Measurements from ENCODE around the gene MFSD2B.

Gene MFSD2B

DNA sequence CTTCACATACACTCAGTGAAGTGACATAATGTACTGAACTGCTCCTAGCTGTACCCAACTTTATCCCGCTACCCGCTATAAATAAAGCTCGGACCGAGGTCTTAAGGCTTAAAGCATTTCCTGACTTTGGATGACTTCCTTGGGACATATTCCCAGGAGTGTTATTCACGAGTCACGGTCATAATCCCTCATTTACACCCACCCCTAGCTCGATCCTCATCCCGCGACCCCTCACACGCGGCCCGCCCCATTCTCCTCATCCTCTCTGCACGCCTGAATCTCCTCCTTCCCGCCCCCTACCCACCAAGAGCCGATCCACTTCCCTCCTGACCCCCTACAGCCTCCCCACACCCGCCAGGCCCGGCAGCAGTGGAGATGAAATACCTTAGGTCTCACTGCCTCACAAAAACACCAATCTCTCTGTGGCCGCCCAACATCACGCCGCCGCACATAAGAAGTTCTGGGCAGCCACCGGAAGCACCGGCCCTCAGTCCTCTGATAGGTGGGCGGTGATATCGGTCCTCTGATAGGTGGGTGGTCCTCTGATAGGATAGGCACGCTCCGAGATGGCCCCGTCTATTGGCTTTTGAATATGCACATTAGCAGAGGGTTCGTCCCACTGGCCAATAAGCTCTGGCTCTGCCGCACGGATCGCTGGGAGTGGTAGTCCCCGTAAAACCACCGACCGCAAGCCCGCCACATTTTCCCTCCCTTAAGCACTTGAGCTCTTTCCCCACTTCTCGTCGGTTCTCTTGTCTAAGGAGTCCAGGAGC, 37.2 kb downstream of the MFSD2B start, which contains the start of gene WDCP:
Gene WDCP, minus strand, starts transcription at position 462 of the 773 bp plus-strand sequence. CDS start 7,897 bp downstream, outside the sequence.
- in situ Hi-C loops (cut with HindIII; ENCODE audit: low pct_ligation_motif_present, low pct_unique_long_range_greater_than_20kb, low sequenced_read_pairs) = no loop called here
- DNase-seq = peak; percentile 99

DNA sequence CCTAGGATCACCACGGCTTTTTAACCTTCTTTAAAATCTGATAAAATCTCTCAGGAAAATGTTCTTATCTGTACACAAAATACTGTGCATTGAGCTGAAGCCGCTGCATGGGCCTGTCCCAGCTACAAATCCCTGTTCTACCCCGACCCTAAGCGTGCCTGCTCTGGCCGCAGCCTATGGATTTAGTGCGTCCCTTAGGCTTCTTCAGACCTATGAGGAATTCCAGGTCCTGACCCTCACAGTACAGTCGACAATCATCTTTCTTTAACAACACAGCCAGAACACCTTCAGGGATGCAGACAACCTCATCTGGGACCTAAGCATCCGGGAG, 37.8 kb downstream of the MFSD2B start:
- no peak for DNase-seq
- in situ Hi-C loops (cut with HindIII; ENCODE audit: low pct_ligation_motif_present, low pct_unique_long_range_greater_than_20kb, low sequenced_read_pairs) = no loop called here

- in situ Hi-C loops (cut with HindIII; ENCODE audit: low pct_ligation_motif_present, low pct_unique_long_range_greater_than_20kb, low sequenced_read_pairs) = no loop called here
- DNase-seq = no peak
Observed at GRCh38 chr2:24048769-24049484, 39.0 kb downstream of the MFSD2B start.

DNA sequence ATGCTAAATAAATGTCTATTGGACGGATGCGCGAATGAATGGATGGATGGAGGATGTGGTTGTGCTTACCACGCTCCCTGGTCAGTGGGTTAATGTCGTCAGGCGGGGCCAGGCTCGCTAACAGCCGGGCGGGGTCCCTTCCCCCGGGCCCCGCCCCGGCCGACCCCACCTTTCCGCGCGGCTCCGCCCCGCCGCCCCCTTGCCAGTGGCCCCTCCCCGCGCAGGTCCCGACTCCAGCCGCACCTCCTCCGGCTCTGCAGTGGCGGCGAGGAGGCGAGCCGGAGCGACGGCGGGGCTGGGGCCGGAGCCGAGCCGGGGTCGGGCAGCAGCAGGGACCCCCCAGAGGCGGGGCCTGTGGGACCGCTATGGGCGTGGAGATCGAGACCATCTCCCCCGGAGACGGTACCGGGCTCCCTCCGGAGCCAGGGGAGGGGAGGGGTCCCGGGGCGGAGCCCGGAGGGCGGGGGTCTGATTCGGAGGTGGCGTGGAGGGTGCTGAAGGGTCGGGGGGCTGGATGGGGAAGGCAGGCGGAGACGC, 39.7 kb downstream of the MFSD2B start, which contains the start of gene FKBP1B:
Gene FKBP1B, plus strand, starts transcription at position 257 of the 537 bp plus-strand sequence. Its CDS starts 109 bp downstream, at position 366.
- in situ Hi-C loops (cut with HindIII; ENCODE audit: low pct_ligation_motif_present, low pct_unique_long_range_greater_than_20kb, low sequenced_read_pairs) = no loop called here
- peak; percentile 67 for DNase-seq

DNA sequence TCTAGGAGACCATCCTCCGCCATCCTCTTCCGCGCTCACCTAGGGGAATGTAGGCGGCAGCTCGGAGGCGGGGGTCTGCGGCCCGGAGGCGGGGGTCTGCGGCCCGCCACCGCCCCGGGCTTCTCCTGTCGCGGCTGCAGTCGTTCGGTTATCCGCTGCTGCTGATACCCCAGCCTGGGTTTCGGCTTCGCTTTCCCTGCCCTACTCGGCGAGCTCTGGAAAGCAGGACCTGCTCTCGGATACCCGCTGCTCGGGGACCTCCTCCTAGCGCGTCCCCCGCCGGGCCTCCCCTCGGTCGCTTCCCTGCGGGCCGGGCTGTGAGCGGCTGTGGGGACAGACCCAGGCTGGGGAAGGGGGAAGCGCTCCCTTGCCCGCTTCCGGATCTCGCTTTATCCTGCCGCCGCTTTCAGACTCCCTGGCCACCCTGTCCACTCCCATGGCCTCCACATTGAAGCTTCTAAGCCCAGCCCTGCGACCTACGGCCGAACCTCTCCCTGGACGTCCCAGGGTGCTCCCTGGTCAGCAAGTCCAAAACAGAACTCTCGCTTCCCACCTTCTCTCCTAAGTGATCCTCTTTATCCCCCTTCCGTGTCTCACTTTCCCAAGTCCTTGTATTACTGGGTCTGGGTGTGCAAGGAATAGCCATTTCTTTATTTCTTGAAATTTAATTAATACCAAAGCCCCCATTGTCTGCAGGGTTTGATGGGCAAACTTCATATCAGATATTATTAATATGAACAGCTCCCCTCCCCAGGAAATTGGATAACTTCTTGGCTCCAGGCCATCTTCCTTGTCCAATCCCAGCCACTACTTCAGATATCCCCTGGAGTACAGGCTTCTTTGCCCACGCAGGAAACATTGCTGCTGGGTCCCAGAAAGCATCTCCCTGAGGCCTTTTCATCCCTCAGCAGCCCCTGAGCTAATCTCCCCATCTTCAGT, 40.4 kb downstream of the MFSD2B start:
- DNase-seq = no peak
- in situ Hi-C loops (cut with HindIII; ENCODE audit: low pct_ligation_motif_present, low pct_unique_long_range_greater_than_20kb, low sequenced_read_pairs) = no loop called here

DNA sequence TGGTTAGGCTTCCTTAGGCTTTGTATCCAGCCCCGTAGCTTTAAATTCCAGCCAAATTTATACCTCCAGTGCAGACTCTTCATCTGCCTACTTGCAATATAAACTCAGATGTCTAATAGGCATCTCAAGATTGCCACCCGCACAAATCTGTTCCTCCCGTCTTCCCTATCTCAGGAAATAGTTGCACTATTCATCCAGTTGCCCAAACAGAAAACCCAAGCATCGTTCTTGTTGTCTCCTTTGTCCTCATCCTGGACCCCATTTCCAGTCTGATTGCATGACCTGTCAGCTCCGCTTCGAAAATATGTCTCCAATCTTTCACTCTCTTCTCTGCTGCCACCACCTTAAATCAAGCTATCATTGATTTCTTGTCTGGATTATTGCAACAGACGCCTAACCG, 41.9 kb downstream of the MFSD2B start:
- in situ Hi-C loops (cut with HindIII; ENCODE audit: low pct_ligation_motif_present, low pct_unique_long_range_greater_than_20kb, low sequenced_read_pairs) = no loop called here
- no peak for DNase-seq

- in situ Hi-C loops (cut with HindIII; ENCODE audit: low pct_ligation_motif_present, low pct_unique_long_range_greater_than_20kb, low sequenced_read_pairs) = no loop called here
- DNase-seq = no peak
Observed at GRCh38 chr2:24052951-24053350, 43.1 kb downstream of the MFSD2B start.

DNA sequence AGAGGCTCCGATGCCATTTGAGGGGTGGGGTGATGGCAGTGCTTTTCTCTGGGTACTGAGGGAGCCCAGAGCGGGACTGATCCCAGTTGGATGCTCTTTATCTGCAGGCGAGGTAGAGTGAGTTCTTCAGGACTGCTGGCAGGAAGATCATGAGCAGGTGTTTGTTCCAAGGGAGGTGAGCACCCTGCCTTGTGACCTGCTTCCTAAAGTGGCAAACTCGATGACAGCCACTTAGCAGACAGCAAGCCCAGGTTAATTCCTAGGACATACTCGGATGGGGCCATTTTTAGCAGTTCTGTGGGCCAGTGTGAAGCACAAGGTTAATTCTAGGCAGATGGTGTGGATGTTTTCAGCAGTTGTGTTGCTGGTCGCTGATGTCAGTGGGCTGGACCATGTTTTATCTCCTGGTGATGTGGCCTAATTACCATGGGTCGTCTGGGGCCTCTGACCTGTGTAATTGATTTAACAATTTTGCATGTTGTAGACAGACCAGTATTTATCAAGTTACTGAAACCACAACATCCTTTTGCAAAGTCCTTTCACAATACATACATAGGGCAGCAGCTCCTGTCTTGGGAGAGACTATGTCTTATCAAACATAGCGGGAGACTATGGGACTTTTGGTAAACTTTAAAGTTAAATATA, 44.6 kb downstream of the MFSD2B start:
- DNase-seq = no peak
- in situ Hi-C loops (cut with HindIII; ENCODE audit: low pct_ligation_motif_present, low pct_unique_long_range_greater_than_20kb, low sequenced_read_pairs) = no loop called here

DNA sequence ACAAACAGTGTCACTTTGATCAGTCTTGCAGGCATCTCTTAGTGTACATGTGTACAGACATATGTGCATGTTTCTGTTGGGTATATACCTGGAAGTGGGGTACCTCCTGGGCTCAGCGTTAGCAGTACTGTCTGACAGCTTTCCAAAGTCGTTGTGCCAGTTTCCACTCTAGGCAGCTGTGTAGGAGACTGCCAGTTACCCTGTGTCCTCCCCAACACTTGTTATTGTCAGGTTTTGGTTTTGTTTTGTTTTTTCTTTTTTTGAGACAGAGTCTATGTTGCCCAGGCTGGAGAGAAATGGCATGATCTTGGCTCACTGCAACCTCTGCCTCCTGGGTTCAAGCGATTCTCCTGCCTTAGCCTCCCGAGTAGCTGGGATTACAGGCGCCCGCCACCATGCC, 45.9 kb downstream of the MFSD2B start:
- in situ Hi-C loops (cut with HindIII; ENCODE audit: low pct_ligation_motif_present, low pct_unique_long_range_greater_than_20kb, low sequenced_read_pairs) = no loop called here

DNA sequence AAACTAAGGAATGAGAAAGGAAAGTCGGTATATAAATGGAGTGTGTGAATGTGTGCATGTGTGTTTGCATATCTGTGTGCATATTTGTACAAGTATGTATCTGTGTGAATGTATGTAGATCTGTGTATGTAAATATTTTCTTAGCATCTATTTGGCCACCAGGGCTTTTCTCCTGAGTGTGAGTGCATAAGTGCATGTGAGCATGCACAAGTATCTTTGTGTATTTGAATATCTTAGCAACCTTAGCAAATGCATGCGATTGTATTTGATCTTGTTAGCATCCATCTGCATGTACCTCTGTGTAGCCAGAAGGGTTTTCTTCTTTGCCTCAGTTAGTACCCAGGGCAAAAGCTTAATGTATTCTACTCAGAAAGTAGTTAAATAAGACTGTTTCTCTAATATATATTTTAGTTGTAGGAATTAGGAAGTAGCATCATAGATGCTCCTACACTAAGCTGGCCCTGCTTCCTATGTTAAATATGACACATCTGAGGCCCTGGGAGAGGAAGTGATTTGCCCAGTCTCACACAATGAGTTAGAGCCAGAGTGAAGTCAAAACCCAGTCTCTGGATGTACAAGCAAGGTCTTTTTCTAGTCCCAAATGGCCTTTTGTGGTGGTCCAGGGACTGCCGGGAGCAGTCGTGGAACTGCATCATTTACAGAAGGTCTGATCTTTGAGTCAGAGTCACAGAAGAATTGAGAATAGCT, 48.8 kb downstream of the MFSD2B start:
- DNase-seq = no peak
- in situ Hi-C loops (cut with HindIII; ENCODE audit: low pct_ligation_motif_present, low pct_unique_long_range_greater_than_20kb, low sequenced_read_pairs) = no loop called here

More for the DNA sequence above, 45.9 kb downstream of the MFSD2B start:
- no peak for DNase-seq

DNA sequence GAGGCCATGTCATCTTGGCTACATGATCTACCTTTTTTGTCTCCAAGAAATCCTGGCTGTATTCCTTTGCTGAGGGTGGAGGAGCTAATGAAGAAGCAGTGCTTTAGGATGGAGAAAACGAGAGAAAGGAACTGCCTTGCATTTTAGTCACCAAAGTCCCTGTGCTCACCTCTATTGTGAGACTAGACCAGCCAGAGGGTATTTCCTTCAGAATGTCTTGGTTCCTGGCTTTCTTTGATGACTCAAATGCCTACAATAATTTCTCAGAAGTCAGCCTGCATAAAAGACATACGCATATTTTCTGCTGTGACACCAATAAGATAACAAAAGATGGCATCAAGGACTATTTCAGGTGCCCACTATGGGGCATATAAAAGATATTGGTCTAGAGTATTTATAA, 55.5 kb downstream of the MFSD2B start:
- in situ Hi-C loops (cut with HindIII; ENCODE audit: low pct_ligation_motif_present, low pct_unique_long_range_greater_than_20kb, low sequenced_read_pairs) = no loop called here
- no peak for DNase-seq

DNA sequence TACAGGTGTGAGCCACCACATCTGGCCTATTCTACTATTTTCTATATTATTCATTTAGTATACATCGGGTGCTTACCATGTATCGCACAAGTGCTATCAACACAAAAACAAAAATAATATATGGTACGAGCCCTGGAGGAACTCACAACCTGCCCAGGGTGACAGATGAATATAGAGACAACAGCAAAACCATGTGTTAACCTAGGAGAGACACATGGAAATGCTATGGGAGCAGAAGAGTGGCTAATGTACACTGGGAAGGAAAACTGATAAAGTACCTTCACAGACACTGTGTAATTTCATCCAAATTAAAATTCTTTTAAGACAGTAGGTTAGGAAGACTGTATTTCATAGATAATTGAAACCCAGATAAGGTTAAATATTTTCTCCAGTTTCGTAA, 62.4 kb downstream of the MFSD2B start:
- in situ Hi-C loops (cut with HindIII; ENCODE audit: low pct_ligation_motif_present, low pct_unique_long_range_greater_than_20kb, low sequenced_read_pairs) = no loop called here

DNA sequence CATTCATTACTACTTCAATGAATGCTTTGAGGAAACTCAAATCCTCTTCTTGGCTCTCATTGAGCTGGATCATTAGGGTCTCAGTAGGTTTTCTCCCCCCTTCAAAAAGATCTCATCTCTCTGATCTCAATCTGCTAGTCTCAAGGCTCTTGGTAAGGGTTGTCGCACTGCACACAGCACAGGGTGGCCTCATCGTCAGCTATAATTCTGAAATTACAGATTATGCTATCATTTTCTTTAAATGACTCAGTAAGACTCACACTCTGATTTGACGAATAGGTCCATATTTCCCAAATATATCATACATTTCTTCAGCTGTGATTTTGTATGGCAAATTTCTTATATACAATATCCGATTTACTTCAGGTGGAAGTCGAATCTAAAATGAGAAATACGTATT, 63.9 kb downstream of the MFSD2B start:
- in situ Hi-C loops (cut with HindIII; ENCODE audit: low pct_ligation_motif_present, low pct_unique_long_range_greater_than_20kb, low sequenced_read_pairs) = no loop called here
- no peak for DNase-seq

More for the DNA sequence above, 62.4 kb downstream of the MFSD2B start:
- DNase-seq = no peak

DNA sequence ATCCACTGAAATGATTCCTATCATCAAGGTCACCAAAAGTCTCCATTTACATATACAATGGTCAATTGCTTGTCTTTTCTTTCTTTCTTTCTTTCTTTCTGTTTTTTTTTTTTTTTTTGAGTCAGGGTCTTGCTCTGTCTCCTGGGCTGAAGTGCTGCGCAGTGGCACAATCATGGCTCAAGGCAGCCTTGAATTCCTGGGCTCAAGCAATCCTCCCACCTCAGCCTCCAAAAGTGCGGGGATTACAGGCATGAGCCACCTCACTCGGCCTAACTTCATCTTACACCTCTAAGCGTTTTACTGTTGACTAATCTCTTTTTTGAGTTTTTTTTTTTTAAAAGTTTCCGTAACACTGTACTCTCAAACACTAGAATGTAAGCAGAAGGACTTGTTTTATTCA, 65.4 kb downstream of the MFSD2B start:
- DNase-seq = no peak
- in situ Hi-C loops (cut with HindIII; ENCODE audit: low pct_ligation_motif_present, low pct_unique_long_range_greater_than_20kb, low sequenced_read_pairs) = no loop called here
